ENCODE results near the gene ZNF432.
"Not testable (repeated sequence)": the region's sequence is repeated elsewhere in the genome, so short reads cannot be mapped to it uniquely, and the experiment has no call there.

The ZNF432 gene

DNA sequence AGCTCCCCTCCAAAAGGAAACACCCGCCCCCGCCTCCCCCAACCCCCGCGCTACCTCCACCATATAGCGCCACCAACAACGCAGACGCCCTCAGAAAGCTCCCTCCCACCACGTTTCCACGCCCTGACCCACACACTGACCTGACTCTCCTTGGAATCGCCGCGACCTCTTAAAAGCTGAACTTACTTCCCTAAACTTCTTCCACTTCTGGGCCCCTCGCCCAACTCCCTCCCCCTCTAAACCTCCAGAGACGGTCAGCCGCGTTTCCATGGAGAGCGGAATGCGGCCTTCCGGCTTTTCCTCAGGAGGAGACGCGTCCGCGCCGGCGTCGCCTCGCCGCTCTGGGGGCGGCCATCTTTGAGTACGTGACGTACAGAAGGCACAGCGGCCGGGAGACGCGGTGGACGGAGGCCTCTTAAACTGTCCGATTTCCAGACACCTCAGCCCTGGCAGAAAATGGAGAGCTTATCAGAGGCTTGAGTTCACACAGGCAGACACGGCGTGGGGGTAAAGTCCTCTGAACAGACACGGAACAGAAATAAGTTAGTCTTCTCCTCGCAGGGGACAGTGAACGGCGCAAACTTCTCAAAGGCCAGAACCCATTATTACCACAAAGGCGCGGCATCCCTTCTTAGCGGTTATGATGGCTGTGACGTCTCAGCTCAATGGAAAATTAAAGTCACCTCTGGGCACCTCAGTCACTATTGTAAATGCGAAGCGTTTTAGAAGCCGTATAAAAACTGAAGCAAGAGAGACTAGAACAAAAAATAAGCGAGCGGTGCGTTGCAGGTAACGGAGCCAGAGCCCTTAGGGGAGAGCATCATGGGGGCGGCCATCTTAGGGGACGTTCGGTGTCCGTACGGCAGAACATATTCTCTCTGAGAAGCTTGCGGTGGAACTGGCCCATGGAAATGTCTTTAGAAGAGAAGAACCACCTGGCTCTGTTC lies at the start of gene ZNF432:
ZNF432 (minus strand) TSS at position 284 of the 947 bp plus-strand sequence. CDS start 1,970 bp downstream, outside the sequence.
- DNase-seq (ENCODE audit: low spot score) = peak; percentile 96
- H3K27ac ChIP-seq = peak within 1 kb of the TSS; percentile 93 to 99
- peak within 1 kb of the TSS; percentile 85 for H3K4me3 ChIP-seq
- TF ChIP-seq, protein P1, sequence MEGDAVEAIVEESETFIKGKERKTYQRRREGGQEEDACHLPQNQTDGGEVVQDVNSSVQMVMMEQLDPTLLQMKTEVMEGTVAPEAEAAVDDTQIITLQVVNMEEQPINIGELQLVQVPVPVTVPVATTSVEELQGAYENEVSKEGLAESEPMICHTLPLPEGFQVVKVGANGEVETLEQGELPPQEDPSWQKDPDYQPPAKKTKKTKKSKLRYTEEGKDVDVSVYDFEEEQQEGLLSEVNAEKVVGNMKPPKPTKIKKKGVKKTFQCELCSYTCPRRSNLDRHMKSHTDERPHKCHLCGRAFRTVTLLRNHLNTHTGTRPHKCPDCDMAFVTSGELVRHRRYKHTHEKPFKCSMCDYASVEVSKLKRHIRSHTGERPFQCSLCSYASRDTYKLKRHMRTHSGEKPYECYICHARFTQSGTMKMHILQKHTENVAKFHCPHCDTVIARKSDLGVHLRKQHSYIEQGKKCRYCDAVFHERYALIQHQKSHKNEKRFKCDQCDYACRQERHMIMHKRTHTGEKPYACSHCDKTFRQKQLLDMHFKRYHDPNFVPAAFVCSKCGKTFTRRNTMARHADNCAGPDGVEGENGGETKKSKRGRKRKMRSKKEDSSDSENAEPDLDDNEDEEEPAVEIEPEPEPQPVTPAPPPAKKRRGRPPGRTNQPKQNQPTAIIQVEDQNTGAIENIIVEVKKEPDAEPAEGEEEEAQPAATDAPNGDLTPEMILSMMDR (IDR thresholded peaks at IDR 0.05) = no peak

DNA sequence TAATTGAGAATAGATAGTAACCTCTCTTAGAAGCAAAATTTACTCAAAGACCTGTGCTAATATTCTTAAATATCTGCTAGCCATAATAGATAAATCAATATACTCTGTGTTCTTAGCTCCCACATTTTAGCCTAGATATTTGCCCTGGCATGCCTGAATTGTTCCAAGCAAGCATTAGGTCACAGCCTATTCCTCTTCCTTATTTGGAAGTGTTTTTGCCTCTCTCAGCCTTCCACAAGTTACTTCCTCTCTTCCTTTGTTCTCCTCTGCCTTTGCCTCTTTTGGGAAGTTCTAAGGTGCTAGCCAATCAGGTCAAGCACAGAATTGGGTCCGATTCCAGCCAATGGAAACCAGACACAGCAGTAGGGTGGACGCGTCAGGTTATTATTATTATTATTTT lies 47.8 kb upstream of the ZNF432 start:
- H3K4me3 ChIP-seq = not testable (repeated sequence)

DNA sequence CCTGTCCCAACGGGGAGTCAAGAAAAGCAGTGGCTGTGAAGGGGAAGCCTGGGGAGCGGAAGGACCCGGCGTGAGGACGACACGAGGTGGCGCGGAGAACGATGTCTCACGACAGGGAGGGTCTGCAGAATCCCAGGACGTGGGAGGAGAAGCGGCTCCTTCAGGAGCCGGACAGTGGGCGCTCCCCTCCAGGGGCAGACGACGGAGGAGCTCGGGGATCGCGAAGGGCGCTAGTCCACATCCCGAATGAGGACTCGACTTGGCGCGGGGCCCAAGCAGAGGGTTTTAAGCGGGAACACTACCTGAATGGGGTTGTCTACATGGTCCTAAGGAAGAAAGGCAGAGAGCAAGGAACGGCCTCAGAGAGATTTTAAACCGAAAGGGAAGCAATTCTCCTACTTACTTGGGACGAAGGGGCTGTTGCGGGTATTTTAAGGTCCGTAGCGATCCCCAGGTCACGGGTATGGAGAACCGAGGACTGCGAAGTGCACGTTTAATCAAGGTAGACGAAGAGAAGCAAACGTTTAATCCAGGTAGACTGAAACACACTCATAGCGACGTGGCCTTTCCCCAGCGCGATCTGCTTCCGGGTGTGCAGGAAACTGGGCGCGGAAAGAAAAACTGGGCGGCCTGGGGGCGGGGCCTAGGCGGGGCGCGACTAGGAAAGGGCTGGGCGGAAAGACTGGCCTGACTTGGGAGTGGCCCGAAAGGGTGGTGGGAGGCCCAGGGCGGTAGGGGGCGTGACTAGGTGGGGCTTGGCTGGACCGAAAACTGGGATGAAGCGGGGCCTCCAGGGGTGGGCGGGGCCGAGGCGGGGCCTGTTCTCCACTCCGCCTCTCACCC lies 46.8 kb upstream of the ZNF432 start, which contains the start of gene ZNF841:
ZNF841 (minus strand) TSS at position 594 of the 843 bp plus-strand sequence. CDS start 10,964 bp downstream, outside the sequence.
- peak within 1 kb of the TSS; percentile 90 for H3K4me3 ChIP-seq
- H3K27ac ChIP-seq = peak within 1 kb of the TSS; percentile 39 to 83
- DNase-seq (ENCODE audit: low spot score) = peak; percentile 98
- TF ChIP-seq, protein P1 (IDR thresholded peaks at IDR 0.05) = no peak

More for the DNA sequence above, 47.8 kb upstream of the ZNF432 start:
- H3K27ac ChIP-seq = peak overlapping the region in 1 of 2 donors; percentile 17
- DNase-seq (ENCODE audit: low spot score) = not testable (repeated sequence)

DNA sequence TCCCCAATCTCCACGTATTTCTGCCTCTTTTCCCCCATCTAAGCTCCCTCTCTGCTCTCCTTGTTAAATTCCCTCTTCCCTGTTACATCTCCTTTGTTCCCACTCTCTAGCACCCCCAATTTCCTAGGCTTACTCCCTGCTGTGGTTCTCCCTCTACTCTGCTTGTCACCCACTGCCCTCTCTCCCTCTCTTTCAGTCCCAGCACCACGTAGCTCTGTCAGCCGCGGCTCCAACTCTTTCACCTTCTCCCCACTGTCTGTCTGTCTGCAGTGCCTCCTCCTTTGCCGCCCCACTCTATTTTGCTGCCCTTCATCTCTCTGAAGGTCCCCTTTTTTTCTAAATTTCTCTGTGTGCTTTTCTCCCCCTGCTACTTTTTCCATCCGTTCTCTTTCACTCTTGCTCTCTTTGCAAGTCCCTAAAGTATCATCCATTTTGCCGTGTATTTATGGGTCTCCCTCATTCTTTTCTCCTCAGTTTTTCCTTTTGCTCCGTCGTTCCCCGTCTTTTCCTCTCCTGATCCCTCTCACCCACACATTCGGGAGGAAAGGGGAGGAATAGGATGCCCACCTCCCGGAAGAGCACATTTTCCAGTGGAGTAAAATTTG lies 46.0 kb upstream of the ZNF432 start:
- TF ChIP-seq, protein P1 (IDR thresholded peaks at IDR 0.05) = no peak
- Histone ChIP-seq H3K4me3 (peak overlapping the region; percentile 90), H3K27ac (peak overlapping the region; percentile 39 to 83)
- DNase-seq (ENCODE audit: low spot score) = no peak

DNA sequence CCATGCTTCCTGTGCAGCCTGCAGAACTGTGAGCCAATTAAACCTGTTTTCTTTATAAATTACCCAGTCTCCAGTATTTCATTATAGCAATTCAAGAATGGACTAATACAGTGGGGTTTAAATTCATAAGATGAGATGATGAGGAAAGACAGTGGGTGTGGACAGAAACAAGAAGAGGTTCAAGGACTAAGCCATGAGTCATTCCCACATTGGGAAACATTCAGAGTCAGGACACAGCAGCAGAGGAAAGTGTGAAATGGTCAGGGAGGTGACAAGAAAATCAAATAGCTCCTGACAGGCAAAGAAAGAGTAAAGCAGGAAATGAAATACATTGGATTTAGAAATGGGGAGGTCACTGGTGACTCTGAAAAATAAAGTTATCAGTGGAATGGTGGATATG lies 37.8 kb upstream of the ZNF432 start:
- Histone ChIP-seq H3K27ac (no peak overlapping the region), H3K4me3 (no peak overlapping the region)
- no peak for DNase-seq (ENCODE audit: low spot score)
- TF ChIP-seq, protein P1 (IDR thresholded peaks at IDR 0.05) = no peak

DNA sequence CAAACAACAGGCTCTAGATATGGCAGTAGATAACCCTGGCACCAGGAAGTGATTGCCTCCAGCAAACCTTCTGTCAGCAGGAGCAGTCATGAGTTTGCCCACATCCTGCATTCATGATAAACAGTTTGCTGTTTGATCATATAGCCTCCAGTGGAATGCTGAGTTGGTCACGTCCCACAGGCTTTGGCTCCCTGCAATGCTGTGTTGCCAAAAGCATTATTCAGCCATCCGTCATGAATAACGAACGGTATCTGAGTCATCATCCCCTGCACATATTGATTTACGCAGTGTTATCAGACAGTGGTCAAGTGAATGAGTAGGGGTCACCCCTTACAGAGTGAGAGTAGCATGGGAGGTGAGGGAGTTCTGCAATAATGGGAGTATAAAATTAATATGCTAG lies 21.9 kb upstream of the ZNF432 start:
- no peak overlapping the region for H3K27ac ChIP-seq
- peak overlapping the region; percentile 12 for H3K4me3 ChIP-seq
- TF ChIP-seq, protein P1 (IDR thresholded peaks at IDR 0.05) = no peak
- no peak for DNase-seq (ENCODE audit: low spot score)

DNA sequence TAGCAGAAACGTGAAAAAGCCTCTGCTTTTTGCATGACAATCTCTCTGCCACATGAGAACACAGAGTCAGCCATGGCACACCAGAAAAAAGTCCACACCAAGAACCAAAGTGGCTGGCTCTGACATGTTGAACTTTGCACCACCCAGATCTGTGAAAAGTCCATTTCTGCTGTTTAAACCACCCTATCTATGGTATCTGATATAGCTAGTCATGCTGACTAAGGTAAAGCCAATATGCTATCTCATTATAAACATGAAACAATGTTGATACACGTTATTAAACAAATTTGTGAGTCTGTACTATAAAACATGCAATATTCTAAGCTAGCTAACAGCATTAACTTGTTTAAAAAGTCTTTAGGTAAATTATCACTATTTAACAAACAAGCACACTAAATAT lies 21.0 kb upstream of the ZNF432 start:
- TF ChIP-seq, protein P1 (IDR thresholded peaks at IDR 0.05) = no peak
- no peak overlapping the region for H3K27ac ChIP-seq
- no peak for DNase-seq (ENCODE audit: low spot score)
- H3K4me3 ChIP-seq = no peak overlapping the region

All from coronary artery (tissue), 2 donors.